Measurements from ENCODE around the gene ADGB.
"Not testable (repeated sequence)": the region's sequence is repeated elsewhere in the genome, so short reads cannot be mapped to it uniquely, and the experiment has no call there.

Gene ADGB

DNA sequence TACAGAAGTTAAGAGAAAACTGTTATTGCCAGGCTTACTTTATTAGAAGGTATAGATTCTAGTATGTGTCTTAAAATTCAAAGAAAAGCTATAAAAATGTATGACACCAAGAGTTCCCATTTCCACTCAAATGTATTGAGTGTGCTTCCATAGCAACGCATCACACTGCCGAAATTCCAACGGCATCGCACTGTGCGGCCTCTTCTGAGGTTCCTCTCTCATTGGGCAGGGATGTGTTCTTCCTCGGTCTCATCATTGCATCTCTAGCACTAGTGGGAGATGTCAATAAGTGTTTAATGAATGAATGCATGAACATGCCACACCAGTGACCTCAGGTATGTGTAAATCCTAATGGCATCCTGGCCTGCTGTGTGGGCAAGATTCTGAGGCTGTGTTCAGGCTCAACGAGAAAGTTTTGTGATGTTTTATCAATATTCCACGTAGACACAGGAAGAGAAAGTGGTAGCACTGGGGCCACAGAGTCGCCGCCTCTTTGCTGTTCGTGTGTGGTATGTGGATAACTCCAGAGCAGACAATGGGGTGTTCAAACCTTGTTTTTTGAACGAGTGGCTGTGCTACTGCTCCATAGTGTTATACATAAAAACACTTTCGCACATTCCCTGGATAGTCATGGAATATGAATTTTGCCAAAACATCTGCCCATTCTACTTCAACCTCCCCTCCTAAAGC lies 171.6 kb downstream of the ADGB start:
- DNase-seq = no peak

DNA sequence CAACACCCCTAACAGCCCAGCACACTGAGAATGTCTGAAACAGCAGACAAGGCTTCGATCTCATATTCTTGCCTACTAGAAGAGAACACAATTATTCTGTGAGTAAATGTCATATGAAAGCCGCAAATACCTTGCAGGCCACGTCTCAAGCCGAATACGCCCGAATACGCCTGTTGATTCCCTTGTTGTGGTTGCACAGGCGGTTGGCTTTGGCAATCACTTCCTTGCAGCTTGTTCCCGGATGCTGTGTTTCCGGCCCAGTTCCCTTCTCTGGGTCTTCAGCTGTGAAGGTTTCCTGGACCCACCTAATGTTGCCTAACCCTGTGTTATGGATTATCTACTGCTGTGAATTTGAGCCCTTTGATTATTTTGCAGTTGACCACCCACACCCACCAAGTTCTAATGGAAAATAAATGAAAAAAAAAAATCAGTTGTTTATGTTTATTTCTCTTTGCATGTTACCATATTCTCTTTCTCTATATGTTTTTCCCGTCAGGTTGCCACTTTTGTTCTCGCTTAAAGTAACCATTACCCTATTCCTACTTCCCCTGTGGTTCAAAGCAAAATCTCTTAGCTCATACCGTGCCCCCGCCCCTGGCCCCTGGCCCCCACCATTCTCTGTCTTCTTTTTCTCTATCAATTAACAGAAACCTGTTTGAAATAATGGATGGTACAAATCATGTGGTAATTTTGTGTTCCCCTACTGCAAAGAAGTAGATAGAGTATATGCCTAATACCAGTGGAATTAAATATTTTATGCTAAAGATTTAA lies 172.4 kb downstream of the ADGB start:
- peak; percentile 15 for DNase-seq

DNA sequence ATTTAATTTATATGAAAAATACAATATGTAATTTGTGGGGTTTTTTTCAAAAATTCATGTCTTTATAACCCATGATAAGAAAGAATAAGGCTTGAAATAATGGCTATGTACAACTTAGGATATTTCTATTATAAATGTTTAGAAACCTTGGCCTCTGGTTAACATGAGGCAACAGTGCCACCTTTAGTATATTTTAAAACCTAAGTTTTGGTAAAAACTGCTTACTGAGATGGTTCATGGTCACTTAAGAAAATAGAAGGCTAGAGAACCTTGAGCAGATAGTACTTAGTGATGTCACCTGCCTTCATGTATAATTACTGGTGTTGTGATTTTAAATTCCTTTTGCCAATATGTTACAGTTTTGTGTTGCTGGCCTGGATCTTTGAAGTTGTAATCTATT lies 176.4 kb downstream of the ADGB start:
- no peak for DNase-seq

DNA sequence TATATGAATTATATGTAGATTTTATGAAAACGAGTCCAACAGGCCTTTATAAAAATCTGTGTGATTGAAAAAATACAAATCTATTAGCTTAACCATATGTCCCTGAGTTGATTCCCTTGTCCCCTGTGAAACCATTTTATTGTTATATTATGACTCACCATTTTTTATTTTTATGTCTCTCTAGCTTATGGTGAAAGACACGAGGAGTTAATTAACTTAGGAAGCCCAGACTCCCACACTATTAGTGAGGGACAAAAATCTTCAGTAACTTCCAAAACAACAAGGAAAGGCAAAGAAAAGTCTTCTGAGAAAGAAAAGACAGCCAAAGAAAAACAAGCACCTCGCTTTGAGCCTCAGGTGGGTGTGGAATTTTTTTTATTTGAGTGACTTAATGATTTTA lies 183.1 kb downstream of the ADGB start:
- no peak for DNase-seq

DNA sequence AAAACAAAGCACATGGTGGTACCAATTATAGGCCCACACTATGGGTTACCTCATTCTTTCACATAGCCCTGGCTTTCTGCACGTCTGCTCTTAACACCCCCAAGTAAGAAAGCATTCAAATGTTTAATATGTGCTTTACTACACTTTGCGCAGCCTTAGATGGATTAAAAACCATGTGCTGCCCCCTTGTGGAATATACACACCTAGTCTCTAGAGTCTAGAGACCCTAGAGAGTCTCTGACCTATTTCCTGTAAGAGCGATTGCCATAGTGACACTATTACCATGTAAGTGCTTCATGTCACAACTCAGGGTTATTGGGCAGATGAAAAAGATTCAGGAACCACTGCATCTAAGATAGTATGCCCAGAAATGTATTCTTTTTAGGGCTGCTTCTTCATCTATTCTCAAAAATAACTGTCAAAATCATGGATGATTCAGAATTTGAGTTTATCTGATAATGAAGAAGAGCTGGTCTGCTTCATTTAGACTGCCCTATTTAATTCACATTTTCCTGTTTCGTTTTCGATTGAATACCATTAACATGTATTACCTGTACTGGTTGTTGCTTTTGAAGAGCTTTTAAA lies 186.3 kb downstream of the ADGB start:
- DNase-seq = no peak

DNA sequence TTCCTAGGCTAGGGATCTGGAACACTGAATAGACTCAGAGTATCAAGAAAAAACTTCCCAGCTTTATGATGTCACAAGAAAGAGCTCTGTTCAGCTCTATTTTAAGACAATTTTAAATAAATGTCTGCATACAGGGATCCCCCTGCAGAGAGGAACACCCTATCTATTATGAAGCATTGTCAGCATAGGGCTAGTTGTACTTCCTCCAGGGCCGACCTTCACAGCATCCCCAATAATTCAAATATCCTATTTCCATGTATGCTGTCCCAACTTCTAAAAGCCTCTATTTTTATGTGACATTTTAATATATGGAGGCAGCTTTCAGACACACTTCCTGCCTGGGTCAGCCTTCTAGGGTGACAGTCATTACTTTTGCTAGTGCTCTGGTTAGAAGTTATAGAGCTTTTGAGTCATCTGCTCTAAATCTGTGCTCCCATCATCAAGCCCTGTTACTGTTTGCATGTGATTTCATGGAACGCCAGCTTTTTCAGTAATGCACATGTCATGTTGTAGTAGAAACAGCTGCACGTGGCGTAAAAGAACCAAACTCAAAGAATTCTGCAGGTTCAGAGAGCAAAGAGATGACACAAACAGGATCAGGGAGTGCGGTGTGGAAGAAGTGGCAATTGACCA lies 189.2 kb downstream of the ADGB start:
- no peak for DNase-seq

DNA sequence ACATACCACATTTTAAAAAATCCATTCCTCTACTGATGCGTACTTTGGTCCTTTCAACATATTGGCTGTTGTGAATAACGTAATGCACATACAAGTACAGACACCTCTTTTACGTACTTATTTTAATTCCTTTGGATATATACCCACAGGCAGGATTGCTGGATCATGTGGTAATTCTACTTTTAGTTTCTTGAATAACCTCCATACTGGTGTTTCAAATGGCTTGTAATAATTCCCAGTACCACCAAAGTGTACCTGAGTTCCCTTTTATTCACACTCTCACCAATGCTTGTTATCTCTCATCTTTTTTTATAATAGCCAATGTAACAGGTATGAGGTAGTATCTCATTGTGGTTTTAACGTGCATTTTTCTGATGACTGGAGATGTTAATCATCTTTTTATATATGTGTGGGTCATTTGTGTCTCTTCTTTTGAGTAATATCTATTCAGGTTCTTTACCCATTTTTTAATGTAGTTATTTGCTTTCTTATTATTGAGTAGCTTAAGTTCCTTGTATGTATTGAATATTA lies 191.9 kb downstream of the ADGB start:
- DNase-seq = no peak

DNA sequence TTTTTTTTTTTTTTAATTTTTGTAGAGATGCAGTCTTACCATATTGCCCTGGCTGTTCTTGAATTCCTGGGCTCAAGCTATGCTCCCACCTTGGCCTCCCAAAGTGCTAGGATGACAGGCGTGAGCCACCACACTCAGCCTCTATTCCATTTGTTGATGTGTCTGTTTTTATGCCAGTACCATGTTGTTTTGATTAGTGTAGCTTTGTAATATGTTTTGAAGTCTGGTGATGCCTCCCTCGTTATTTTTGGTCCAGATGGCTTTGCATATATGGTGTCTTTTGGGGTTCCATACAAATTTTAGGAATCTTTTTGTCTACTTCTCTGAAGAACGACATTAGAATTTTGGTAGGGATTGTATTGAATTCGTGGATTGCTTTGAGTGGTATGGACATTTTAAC lies 193.2 kb downstream of the ADGB start:
- no peak for DNase-seq

DNA sequence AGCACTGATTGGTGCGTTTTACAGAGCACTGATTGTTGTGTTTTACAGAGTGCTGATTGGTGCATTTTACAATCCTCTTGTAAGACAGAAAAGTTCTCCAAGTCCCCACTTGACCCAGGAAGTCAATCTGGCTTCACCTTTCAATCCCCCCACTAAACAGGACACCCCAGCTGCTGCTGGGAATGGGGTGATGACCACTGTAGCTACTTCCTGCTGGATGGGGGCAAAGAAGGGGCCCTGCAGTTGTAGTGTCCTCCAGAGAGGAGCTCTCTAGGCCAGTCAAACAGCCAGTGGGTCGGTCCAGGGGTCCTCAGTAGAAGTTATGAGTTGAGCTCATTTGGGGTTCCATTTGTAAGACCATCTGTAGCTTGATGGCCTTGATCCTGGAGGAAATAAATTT lies 194.4 kb downstream of the ADGB start:
- DNase-seq = not testable (repeated sequence)

DNA sequence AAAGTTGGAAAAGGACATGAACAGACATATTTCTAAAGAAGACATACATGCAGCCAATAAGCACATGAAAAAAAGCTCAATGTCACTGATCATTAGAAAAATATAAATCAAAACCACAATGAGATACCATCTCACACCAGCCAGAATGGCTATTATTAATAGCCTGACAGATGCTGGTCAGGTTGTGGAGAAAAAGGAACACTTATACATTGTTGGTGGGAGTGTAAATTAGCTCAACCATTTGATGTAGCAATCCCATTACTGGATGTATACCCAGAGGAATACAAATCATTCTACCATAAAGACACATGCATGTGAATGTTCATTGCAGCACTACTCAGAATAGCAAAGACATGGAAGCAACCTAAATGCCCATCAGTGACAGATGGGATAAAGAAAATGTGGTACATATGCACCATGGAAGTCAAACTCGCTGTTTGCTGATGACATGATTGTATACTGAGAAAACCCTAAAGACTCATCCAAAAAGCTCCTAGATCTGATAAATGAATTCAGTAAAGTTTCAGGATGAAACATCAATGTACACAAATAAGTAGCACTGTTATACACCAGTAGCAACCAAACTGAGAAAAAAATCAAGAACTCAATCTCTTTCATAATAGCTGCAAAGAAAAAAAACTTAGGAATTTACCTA lies 196.8 kb downstream of the ADGB start:
- DNase-seq = no peak

DNA sequence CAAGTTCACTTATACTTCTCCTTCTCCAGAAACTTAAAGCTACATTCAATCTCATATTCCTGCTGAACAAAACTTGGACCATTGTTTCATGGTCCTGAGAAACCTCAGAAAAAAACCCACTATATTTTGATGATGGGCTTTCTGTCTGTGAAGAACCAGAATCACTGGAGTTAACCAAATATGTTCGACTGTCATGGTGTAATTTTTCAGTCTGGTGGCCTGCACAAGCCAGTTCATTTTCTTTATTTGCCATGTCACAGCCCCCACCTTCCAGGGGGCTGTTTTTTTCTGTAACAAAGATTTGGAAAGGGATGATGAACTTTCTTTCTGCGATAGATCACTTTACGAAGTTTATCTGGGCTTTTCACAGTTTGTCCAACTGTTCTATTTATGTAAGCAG lies 204.4 kb downstream of the ADGB start:
- DNase-seq = not testable (repeated sequence)

DNA sequence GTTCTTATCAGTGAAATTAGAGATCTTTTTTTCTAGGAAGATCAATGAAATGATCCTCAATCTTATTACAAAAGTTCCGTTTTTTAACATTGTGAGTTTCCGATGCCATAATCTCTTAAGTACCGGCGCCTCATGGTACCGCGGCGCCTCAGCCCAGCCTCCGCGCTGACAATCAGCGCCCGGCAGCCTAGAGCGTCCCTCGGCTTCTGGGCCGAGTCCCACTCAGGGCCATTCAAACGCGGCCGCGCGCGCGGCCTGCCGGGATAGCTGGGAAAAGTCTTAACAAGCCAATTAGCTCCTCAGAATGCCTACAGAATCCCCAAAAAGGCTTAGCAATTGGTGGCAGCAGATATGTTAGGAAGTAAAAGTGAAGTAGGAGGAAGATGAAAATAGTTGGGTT lies 204.8 kb downstream of the ADGB start:
- no peak for DNase-seq

DNA sequence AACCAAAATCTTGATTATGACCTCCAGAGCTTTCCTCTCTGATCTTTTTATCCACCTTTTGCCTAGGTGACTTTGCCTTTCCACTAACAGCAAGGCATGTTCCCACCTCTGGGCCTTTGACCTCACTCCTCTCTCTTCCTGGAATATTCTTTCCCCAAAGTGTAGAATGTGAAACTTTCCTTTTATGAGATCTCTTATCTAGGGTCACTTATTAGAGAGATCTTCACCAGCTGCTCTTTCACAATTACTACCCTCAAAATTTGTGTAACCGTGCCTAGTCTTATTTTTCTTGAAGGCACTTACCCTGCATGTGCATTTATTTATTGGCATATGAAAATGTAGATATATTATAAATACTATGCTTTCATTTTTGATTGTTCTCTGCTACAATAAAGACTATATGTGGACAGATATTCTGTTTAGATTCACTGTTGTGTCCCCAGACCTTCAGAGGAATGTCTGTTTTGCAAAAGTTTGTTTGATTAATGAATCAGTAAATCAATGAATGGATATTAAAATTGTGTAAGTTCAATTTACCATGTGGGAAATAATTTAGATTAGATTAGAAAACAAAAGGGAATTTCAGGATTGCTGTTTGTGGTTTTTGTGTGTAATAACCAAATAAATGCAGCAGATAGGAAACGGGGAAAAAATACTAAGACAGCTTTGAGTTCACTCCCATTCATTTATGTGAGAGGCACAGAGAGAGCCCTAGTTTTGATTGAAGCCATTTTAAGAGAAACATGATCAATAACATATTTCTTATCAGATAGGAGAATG lies 207.0 kb downstream of the ADGB start:
- no peak for DNase-seq

DNA sequence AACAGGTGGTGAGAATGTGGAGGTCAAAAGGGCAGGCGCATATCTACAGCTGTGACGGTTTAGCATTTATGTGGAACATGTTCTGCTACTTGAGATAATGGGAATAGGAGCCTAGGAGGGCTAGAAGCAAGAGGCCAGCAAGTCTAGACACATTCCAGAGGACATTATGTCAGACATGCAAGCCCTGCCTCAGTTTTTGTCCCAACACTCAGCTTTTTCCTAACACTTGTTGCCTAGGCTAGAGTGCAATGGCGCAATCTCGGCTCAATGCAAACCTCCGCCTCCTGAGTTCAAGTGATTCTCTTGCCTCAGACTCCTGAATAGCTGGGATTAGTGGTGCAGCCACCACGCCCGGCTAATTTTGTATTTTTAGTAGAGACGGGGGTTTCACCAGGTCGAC lies 210.2 kb downstream of the ADGB start:
- DNase-seq = not testable (repeated sequence)

DNA sequence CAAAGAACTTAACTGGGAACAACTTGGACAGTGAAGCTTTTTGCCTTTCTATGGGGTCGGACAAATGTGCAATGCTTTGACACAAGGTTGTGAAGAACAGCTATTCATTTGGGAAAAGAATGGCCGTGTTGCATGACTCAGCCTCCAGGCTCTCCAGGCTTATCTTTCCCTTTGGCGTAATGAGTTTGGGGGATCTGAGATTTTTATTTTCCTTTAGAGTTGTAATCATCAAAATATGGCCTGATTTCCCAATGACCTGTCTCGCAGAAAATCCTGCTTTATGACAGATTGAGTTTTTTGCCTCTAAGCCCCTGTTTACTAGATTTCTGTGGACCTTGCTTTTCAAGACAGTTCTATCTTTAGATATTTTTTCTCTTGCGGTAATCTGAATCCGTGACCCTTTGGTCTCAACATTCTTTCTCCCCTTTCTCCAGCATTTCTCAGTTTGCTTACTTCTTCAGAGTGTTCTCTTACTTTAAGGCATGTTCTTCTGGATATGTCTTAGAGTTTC lies 214.1 kb downstream of the ADGB start:
- not testable (repeated sequence) for DNase-seq

DNA sequence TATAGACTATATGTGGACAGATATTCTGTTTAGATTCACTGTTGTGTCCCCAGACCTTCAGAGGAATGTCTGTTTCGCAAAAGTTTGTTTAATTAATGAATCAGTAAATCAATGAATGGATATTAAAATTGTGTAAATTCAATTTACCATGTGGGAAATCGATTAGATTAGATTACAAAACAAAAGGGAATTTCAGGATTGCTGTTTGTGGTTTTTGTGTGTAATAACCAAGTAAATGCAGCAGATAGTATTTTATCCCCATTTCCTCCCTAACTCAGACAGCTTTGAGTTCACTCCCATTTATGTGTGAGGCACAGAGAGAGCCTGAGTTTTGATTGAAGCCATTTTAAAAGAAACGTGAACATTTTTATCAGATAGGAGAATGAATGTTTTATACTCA lies 214.8 kb downstream of the ADGB start:
- DNase-seq = no peak

DNA sequence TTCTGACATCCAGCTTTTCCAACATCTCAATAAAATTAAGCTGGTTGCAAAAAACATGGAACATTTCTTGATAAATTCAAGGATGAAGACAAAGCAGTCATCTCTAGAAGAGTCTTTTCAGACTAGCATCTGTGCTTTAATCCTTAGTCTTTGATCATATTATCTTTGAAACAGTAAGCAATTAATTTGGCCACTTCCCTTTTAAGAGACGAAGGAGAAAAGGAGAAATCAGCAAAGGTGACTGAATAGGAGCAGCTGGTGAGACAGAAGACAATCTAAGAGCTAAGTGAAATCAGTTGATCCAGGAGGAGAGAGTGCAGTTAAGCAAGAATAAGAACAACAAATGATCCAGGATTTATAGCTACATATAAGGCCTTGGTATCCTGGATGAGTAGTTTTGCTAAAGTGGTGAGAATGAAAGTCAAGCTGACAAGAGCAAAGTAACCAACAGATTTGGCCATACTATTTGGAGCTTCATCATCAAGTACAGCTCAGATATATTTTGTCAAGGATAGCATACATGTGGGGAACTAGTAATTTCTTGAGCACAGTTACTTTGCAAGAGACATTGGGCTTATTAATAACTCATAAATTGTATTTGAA lies 215.5 kb downstream of the ADGB start:
- no peak for DNase-seq

DNA sequence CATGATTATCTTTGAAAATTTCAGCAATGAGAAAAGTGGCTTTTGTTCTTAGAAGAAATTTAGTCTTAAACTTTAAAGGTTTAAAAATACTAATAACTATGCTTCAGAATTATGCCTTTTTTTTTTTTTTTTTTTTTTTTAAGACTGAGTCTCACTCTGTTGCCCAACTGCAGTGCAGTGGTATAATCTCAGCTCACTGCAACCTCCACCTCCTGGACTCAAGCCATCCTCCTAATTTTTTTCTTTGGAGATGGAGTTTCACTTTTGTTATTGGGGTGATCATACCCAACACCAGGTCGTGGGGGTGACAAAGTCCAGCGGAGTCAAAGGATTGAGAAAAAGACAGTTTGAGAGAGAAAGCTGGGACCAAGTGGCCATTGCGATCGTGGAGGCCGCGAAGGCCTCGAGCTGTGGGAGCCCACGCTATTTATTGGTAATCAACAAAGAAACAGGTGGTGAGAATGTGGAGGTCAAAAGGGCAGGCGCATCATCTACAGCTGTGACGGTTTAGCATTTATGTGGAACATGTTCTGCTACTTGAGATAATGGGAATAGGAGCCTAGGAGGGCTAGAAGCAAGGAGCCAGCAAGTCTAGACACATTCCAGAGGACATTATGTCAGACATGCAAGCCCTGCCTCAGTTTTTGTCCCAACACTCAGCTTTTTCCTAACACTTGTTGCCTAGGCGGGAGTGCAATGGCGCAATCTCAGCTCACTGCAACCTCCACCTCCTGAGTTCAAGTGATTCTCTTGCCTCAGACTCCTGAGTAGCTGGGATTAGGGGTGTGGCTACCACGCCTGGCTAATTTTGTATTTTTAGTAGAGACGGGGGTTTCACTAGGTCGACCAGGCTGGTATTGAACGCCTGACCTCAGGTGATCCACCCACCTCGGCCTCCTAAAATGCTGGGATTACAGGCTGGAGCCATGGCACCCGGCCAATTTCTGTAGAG lies 217.0 kb downstream of the ADGB start:
- DNase-seq = not testable (repeated sequence)

DNA sequence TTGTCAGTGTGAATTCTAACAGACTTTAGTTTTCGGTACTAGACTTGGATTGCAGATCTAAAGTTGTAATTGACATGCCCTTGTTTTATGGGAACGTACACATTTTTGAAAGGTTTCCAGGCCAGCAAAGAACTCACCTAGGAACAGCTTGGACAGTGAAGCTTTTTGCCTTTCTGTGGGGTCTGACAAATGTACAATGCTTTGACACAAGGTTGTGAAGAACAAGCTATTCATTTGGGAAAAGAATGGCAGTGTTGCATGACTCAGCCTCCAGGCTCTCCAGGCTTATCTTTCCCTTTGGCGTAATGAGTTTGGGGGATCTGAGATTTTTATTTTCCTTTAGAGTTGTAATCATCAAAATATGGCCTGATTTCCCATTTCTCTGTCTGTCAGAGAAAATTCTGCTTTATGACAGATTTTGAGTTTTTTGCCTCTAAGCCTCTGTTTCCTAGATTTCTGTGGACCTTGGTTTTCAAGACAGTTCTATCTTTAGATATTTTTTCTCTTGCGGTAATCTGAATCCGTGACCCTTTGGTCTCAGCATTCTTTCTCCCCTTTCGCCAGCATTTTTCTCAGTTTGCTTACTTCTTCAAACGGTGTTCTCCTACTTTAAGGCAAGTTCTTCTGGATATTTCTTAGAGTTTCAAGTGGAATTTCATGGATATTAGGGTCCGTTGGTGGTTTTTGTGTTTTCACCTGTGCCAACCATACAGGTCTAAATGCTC lies 221.0 kb downstream of the ADGB start:
- no peak for DNase-seq

All from activated naive CD4-positive, alpha-beta T cell treated with anti-CD3 and anti-CD28 coated beads, Interleukin-2, amount 50 U/mL, for 16 hours (primary cell).